Panc1 (cell line): Measurements from ENCODE around the gene CMYA5. TPM values are rescaled to one million over a fixed set of nuclear protein-coding genes. Genes with fewer than 3 reads are reported as not detected.

Experiments used
- ATAC-seq: fragments of 200-7000 bp; cut with Tn5 transposase; 2 replicates; pipeline ENCODE4 v1.9.1; 2020; ENCODE audit warnings: mild to moderate bottlenecking, moderate library complexity
- BruUV-seq: library from RNA; stranded (reverse); fragments of 400-500 nt; replicated peaks from 2 replicates; lab custom pipeline; 2021; lab: Mats Ljungman, UMichigan
- CTCF ChIA-PET: fragments of 300-600 bp; sonication (Branson Sonifier 250); formaldehyde crosslinking; loops from one replicate; lab custom pipeline; 2022; ENCODE audit warnings: antibody characterized with exemption; lab: Charles Lee
- POLR2A ChIA-PET: fragments of 300-600 bp; sonication (Branson Sonifier 250); formaldehyde crosslinking; loops from one replicate; lab custom pipeline; 2022; ENCODE audit warnings: antibody characterized with exemption; lab: Charles Lee
- DNase-seq: peaks from one replicate; pipeline ENCODE4 v3.0.0-alpha.2; 2010; ENCODE audit warnings: low read depth, low spot score
- H3K27ac ChIP-seq: 2 replicates; pipeline ENCODE4 v1.5.1; 2011; ENCODE audit warnings: mild to moderate bottlenecking, low read length, inconsistent platforms
- H3K27me3 ChIP-seq: fragments of 200-500 bp; sonication (Bioruptor generic); 2 replicates; pipeline ENCODE4 v1.6.0; 2014; ENCODE audit warnings: low read length, inconsistent platforms; ENCODE audit not compliant: control insufficient read depth, insufficient read depth
- H3K36me3 ChIP-seq: fragments of 200-500 bp; sonication (Bioruptor generic); 2 replicates; pipeline ENCODE4 v1.5.1; 2014; ENCODE audit warnings: inconsistent platforms, mild to moderate bottlenecking, low read length, moderate library complexity; ENCODE audit not compliant: control insufficient read depth, insufficient read depth
- H3K4me1 ChIP-seq: 2 replicates; pipeline ENCODE4 v1.5.1; 2011; ENCODE audit warnings: inconsistent platforms, mild to moderate bottlenecking, low read length, moderate library complexity; ENCODE audit not compliant: control insufficient read depth, insufficient read depth
- H3K4me3 ChIP-seq, 2 experiments: 2 replicates each; pipeline ENCODE4 v1.5.1; 2011 to 2012; ENCODE audit warnings: low read depth in 2 of 2, low read length in 2 of 2, mild to moderate bottlenecking in 2 of 2, inconsistent platforms in 1 of 2, moderate library complexity in 1 of 2
- H3K9me3 ChIP-seq: fragments of 200-500 bp; sonication (Bioruptor generic); 2 replicates; pipeline ENCODE4 v1.5.1; 2014; ENCODE audit warnings: low read depth, mild to moderate bottlenecking, inconsistent platforms, low read length, moderate library complexity; ENCODE audit not compliant: control insufficient read depth, insufficient read depth
- CTCF ChIP-seq: fragments of 450-650 bp; IDR thresholded peaks from 2 replicates; pipeline ENCODE4 v1.5.1; 2017; ENCODE audit warnings: mild to moderate bottlenecking
- POLR2AphosphoS5 ChIP-seq: IDR thresholded peaks from 2 replicates; pipeline ENCODE4 v1.6.1; 2012; ENCODE audit warnings: mild to moderate bottlenecking, low read depth, low read length, moderate library complexity
- REST ChIP-seq, 2 experiments: IDR thresholded peaks; 2 replicates each; pipeline ENCODE4 v1.6.1; 2011 to 2012; ENCODE audit warnings: low read depth in 2 of 2, control low read depth in 1 of 2, low read length in 1 of 2, mild to moderate bottlenecking in 1 of 2, moderate library complexity in 1 of 2; ENCODE audit not compliant: insufficient read depth in 1 of 2
- SIN3A ChIP-seq: IDR thresholded peaks from 2 replicates; pipeline ENCODE4 v1.6.1; 2012; ENCODE audit warnings: low read depth, mild to moderate bottlenecking, low read length, moderate library complexity, borderline replicate concordance; ENCODE audit not compliant: insufficient read depth
- TCF7L2 ChIP-seq: IDR thresholded peaks from 2 replicates; pipeline ENCODE4 v1.6.1; 2011; ENCODE audit warnings: mild to moderate bottlenecking, low read depth, low read length, inconsistent platforms
- in situ Hi-C: cut with HindIII; loops from 2 replicates; pipeline ENCODE4 v1.10.0; 2016; ENCODE audit warnings: low sequenced_read_pairs, low pct_unique_long_range_greater_than_20kb
- intact Hi-C: fragments of 100-400 bp; cut with micrococcal nuclease; formaldehyde crosslinking; loops from one replicate; pipeline ENCODE4 v1.10.0; 2022; ENCODE audit not compliant: unreplicated experiment
- total RNA-seq: library from RNA; stranded (reverse); gene quantifications from one replicate; pipeline ENCODE4 v1.2.1, GENCODE V29; 2021; ENCODE audit not compliant: unreplicated experiment

Gene CMYA5
- total RNA-seq, 1 experiment from 2014 or later, result 0.31 TPM

DNA sequence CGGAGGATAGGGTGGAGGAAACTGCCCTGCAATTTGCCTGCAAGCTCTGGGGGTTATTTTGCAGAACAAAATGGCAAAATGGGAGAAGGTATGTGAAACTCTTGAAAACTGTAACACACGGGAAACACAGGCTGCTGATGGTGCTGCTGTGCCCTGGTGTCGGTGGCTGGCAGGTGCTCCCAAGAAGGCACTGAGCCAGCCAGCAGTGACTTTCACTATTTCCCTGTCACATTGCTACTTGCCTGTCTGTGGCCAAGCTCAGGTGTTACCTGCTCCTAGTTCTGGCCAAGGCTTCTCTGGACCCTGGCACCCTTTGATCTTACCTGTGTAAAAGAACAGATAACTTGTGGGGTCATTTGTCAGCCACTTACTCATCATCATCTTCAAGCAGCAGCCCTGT, 102.2 kb downstream of the CMYA5 start:
- ChIA-PET POLR2A (no interaction called here), CTCF (no interaction called here)
- Histone ChIP-seq H3K4me1 (no peaks in the 10 kb centered on the region), H3K4me3 (no peak overlapping the region), H3K9me3 (no peaks in the 10 kb centered on the region), H3K27ac (no peak overlapping the region), H3K36me3 (no peaks in the 10 kb centered on the region), H3K27me3 (peaks cover 4% of the 10 kb centered on the region; the same call in 1 of the 2 replicates)
- no TSS peak for BruUV-seq
- ATAC-seq, result no peak
- DNase-seq, result no peak
- in situ Hi-C loops, result no loop called here
- intact Hi-C loops, result no loop called here
- TF ChIP-seq TCF7L2 (no peak), SIN3A (no peak), REST (IDR thresholded peaks at IDR 0.05; ENCODE audit: insufficient read depth in 1 of 2, low read depth in 2 of 2, low read length in 1 of 2) (no peak), CTCF (no peak), POLR2AphosphoS5 (no peak)

DNA sequence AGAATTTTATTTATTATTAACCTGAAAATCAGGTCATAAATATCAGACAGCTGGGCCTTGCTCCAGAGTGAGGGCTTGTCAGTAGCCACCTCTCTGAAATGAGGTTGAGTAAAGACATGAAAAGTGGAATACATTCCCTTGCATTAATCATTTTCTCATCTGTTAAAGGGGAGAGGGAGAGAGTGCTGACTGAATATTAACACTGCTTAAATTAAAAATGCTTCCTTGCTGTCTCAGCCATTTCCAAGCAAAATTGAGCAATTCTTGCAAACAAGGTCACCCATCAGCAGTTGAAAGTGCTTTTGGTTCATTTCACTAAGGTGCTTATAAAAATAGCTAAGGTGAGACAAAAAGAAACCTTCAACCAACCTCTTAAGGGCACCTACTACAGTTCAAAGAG, 102.8 kb downstream of the CMYA5 start:
- no peak for ATAC-seq
- ChIA-PET CTCF (no interaction called here), POLR2A (no interaction called here)
- intact Hi-C loops, result no loop called here
- DNase-seq, result no peak
- Histone ChIP-seq H3K27ac (no peak overlapping the region), H3K36me3 (no peaks in the 10 kb centered on the region), H3K27me3 (peaks cover 4% of the 10 kb centered on the region; the same call in 1 of the 2 replicates), H3K4me1 (no peaks in the 10 kb centered on the region), H3K4me3 (no peak overlapping the region), H3K9me3 (no peaks in the 10 kb centered on the region)
- TF ChIP-seq SIN3A (no peak), POLR2AphosphoS5 (no peak), CTCF (no peak), TCF7L2 (no peak), REST (IDR thresholded peaks at IDR 0.05; ENCODE audit: insufficient read depth in 1 of 2, low read depth in 2 of 2, low read length in 1 of 2) (no peak)
- BruUV-seq, result no TSS peak
- in situ Hi-C loops, result no loop called here
